ENCODE data around the gene LTBP1.

DNA sequence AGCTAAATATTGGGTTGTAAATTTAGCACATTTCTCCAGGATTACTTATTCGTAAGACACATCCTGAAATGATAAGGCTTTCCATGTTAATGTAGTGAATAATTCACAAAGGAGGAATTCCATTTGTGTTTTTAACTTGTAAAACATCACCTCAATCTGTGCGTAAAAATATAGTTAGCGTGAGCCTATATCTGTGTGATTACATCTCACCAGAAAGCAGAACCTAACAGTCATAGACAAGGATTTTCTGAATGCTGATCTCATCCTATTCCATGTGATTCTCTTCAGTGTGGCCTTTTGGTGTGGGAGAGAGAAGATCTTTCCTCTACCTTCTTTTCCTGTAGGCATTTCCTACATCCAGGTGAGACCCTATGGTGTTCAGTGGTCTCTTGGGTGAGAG is 266.5 kb downstream of the LTBP1 start:
- TF ChIP-seq, protein P1, sequence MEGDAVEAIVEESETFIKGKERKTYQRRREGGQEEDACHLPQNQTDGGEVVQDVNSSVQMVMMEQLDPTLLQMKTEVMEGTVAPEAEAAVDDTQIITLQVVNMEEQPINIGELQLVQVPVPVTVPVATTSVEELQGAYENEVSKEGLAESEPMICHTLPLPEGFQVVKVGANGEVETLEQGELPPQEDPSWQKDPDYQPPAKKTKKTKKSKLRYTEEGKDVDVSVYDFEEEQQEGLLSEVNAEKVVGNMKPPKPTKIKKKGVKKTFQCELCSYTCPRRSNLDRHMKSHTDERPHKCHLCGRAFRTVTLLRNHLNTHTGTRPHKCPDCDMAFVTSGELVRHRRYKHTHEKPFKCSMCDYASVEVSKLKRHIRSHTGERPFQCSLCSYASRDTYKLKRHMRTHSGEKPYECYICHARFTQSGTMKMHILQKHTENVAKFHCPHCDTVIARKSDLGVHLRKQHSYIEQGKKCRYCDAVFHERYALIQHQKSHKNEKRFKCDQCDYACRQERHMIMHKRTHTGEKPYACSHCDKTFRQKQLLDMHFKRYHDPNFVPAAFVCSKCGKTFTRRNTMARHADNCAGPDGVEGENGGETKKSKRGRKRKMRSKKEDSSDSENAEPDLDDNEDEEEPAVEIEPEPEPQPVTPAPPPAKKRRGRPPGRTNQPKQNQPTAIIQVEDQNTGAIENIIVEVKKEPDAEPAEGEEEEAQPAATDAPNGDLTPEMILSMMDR (conservative IDR thresholded peaks at IDR 0.05; ENCODE audit: low read length): no peak
- TF ChIP-seq EZH2phosphoT487 (IDR thresholded peaks at IDR 0.05; ENCODE audit: borderline replicate concordance, low read depth, low read length): no peak
